ENCODE data around the gene ZNF236. TPM values are rescaled to one million over a fixed set of nuclear protein-coding genes. Genes with fewer than 3 reads are reported as not detected.

The ZNF236 gene
- total RNA-seq, 2 experiments from 2014 or later = 25.7 to 27.9 TPM

- ATAC-seq (ENCODE audit: poor library complexity) (no peak), DNase-seq (no peak)
- H3K4me3 ChIP-seq (ENCODE audit: low read length) = no peak overlapping the region
- ChIA-PET POLR2A (no interaction called here), CTCF (no interaction called here)
- no peaks in the 10 kb centered on the region for H3K9me3 ChIP-seq (ENCODE audit: control insufficient read depth in 1 of 2, insufficient read depth in 1 of 2, low read length in 2 of 2)
- Mint-ChIP-seq H3K4me1 (ENCODE audit: low read depth) (peaks cover 16% of the 10 kb centered on the region), H3K27ac (peak overlapping the region; percentile 19), H3K36me3 (ENCODE audit: low read depth) (peaks cover 17% of the 10 kb centered on the region), H3K27me3 (no peaks in the 10 kb centered on the region), H3K9me3 (no peaks in the 10 kb centered on the region), H3K4me3 (no peak overlapping the region)
- TF ChIP-seq CTCF (IDR thresholded peaks at IDR 0.05) = no peak
- intact Hi-C loops (cut with DNase I, micrococcal nuclease) = no loop called here
- peaks cover 25% of the 10 kb centered on the region for H3K36me3 ChIP-seq (ENCODE audit: insufficient read depth, low read length)
- H3K27me3 ChIP-seq (ENCODE audit: control insufficient read depth in 1 of 2, insufficient read depth in 2 of 2, low read length in 2 of 2) = no peaks in the 10 kb centered on the region
- no peak overlapping the region for H3K27ac ChIP-seq (ENCODE audit: low read depth in 1 of 2, low read length in 2 of 2)
- no peaks in the 10 kb centered on the region for H3K4me1 ChIP-seq (ENCODE audit: insufficient read depth, low read length)
Measured at GRCh38 chr18:76970770-76971559, 148.6 kb downstream of the ZNF236 start.

- ATAC-seq (ENCODE audit: poor library complexity) = no peak
- no peak for DNase-seq
- H3K4me3 ChIP-seq (ENCODE audit: low read length) = no peak overlapping the region
- Mint-ChIP-seq H3K36me3 (ENCODE audit: low read depth) (peaks cover 17% of the 10 kb centered on the region), H3K27me3 (no peaks in the 10 kb centered on the region), H3K9me3 (no peaks in the 10 kb centered on the region), H3K4me1 (ENCODE audit: low read depth) (peaks cover 16% of the 10 kb centered on the region), H3K27ac (no peak overlapping the region), H3K4me3 (no peak overlapping the region)
- no peaks in the 10 kb centered on the region for H3K27me3 ChIP-seq (ENCODE audit: control insufficient read depth in 1 of 2, insufficient read depth in 2 of 2, low read length in 2 of 2)
- POLR2A ChIA-PET = no interaction called here
- no peak overlapping the region for H3K27ac ChIP-seq (ENCODE audit: low read depth in 1 of 2, low read length in 2 of 2)
- CTCF ChIA-PET = no interaction called here
- peaks cover 21% of the 10 kb centered on the region for H3K36me3 ChIP-seq (ENCODE audit: insufficient read depth, low read length)
- intact Hi-C loops (cut with DNase I, micrococcal nuclease) = no loop called here
- TF ChIP-seq CTCF (IDR thresholded peaks at IDR 0.05) = no peak
- H3K4me1 ChIP-seq (ENCODE audit: insufficient read depth, low read length) = no peaks in the 10 kb centered on the region
- H3K9me3 ChIP-seq (ENCODE audit: control insufficient read depth in 1 of 2, insufficient read depth in 1 of 2, low read length in 2 of 2) = no peaks in the 10 kb centered on the region
Measured at GRCh38 chr18:76972241-76972640, 149.9 kb downstream of the ZNF236 start.

GRCh38 chr18:76972846-76973519 lies 150.6 kb downstream of the ZNF236 start:
- no peaks in the 10 kb centered on the region for H3K9me3 ChIP-seq (ENCODE audit: control insufficient read depth in 1 of 2, insufficient read depth in 1 of 2, low read length in 2 of 2)
- intact Hi-C loops (cut with DNase I, micrococcal nuclease) = no loop called here
- ATAC-seq (ENCODE audit: poor library complexity) (no peak), DNase-seq (no peak)
- H3K4me1 Mint-ChIP-seq (ENCODE audit: low read depth) = peaks cover 16% of the 10 kb centered on the region
- H3K4me3 Mint-ChIP-seq = no peak overlapping the region
- no peaks in the 10 kb centered on the region for H3K4me1 ChIP-seq (ENCODE audit: insufficient read depth, low read length)
- no peaks in the 10 kb centered on the region for H3K27me3 ChIP-seq (ENCODE audit: control insufficient read depth in 1 of 2, insufficient read depth in 2 of 2, low read length in 2 of 2)
- H3K9me3 Mint-ChIP-seq = no peaks in the 10 kb centered on the region
- H3K27ac Mint-ChIP-seq = no peak overlapping the region
- peaks cover 17% of the 10 kb centered on the region for H3K36me3 Mint-ChIP-seq (ENCODE audit: low read depth)
- CTCF ChIA-PET = no interaction called here
- POLR2A ChIA-PET = no interaction called here
- peaks cover 17% of the 10 kb centered on the region for H3K36me3 ChIP-seq (ENCODE audit: insufficient read depth, low read length)
- H3K4me3 ChIP-seq (ENCODE audit: low read length) = no peak overlapping the region
- H3K27me3 Mint-ChIP-seq = no peaks in the 10 kb centered on the region
- TF ChIP-seq CTCF (IDR thresholded peaks at IDR 0.05) = no peak
- no peak overlapping the region for H3K27ac ChIP-seq (ENCODE audit: low read depth in 1 of 2, low read length in 2 of 2)
